H1 (cell line): Measurements from ENCODE around the gene C14orf132. TPM values are rescaled to one million over a fixed set of nuclear protein-coding genes. Genes with fewer than 3 reads are reported as not detected.

Experiments
- BRCA1 ChIP-seq: IDR thresholded peaks from 2 replicates; pipeline ENCODE4 v1.6.1; 2012; ENCODE audit warnings: low read depth, low read length, improper control_type of control experiment
- CHD7 ChIP-seq: fragments of 300-600 bp; sonication (generic); IDR thresholded peaks from 2 replicates; pipeline ENCODE4 v1.7.1; 2012; ENCODE audit warnings: low read length, moderate library complexity, mild to moderate bottlenecking, inconsistent platforms; ENCODE audit not compliant: insufficient replicate concordance
- CTCF ChIP-seq, 3 experiments: IDR thresholded peaks; 1 replicate in 2 of 3; 2 replicates in 1 of 3; pipeline versions ENCODE4 v1.5.1 to v1.6.1; 2011; ENCODE audit warnings: low read length in 3 of 3, mild to moderate bottlenecking in 3 of 3, inconsistent platforms in 2 of 3, low read depth in 1 of 3, moderate library complexity in 1 of 3; ENCODE audit not compliant: insufficient read depth in 1 of 3; ENCODE audit errors: control extremely low read depth in 1 of 3
- KDM1A ChIP-seq: fragments of 200-600, 300-600 bp; sonication (generic); IDR thresholded peaks from 2 replicates; pipeline ENCODE4 v1.7.1; 2016; ENCODE audit warnings: mild to moderate bottlenecking, low read length, borderline replicate concordance
- NANOG ChIP-seq: IDR thresholded peaks from 2 replicates; pipeline ENCODE4 v1.6.1; 2011; ENCODE audit warnings: low read length, low read depth, mild to moderate bottlenecking, inconsistent platforms; ENCODE audit not compliant: insufficient read depth, poor library complexity, severe bottlenecking
- SAP30 ChIP-seq: fragments of 300-600 bp; sonication (generic); IDR thresholded peaks from 2 replicates; pipeline ENCODE4 v1.7.1; 2012; ENCODE audit warnings: low read length, moderate library complexity, mild to moderate bottlenecking, inconsistent platforms; ENCODE audit not compliant: insufficient read depth, insufficient replicate concordance
- SP4 ChIP-seq: IDR thresholded peaks from 2 replicates; pipeline ENCODE4 v1.6.1; 2012; ENCODE audit warnings: low read length, inconsistent platforms
- polyA plus RNA-seq, 7 experiments: library from polyadenylated mRNA; depleted of rRNA in 3 of 7; stranded (reverse) in 5 of 7; unstranded in 2 of 7; fragments of >200 nt in 5 of 7; fragments of 200-250 nt in 2 of 7; gene quantifications; 1 replicate in 5 of 7; 2 replicates in 1 of 7; 4 replicates in 1 of 7; pipeline versions ENCODE4 v1.2.1 to v1.2.3, GENCODE V29; 2011 to 2013; ENCODE audit warnings: missing spikeins in 2 of 7, mixed read lengths in 2 of 7
- total RNA-seq: library from RNA; stranded (reverse); fragmentation: NEBNext Ultra II Directional; extraction: Animal tissue kit (Norgen Biotek cat#: 25700); gene quantifications from 2 replicates; pipeline ENCODE4 v1.2.1, GENCODE V29; 2021

Gene C14orf132
- total and polyA plus RNA-seq, 2 of the 8 experiments (the other 6 are each of a cell fraction or from before 2014, with no cell fraction given), result 11.7 to 32.5 TPM

DNA sequence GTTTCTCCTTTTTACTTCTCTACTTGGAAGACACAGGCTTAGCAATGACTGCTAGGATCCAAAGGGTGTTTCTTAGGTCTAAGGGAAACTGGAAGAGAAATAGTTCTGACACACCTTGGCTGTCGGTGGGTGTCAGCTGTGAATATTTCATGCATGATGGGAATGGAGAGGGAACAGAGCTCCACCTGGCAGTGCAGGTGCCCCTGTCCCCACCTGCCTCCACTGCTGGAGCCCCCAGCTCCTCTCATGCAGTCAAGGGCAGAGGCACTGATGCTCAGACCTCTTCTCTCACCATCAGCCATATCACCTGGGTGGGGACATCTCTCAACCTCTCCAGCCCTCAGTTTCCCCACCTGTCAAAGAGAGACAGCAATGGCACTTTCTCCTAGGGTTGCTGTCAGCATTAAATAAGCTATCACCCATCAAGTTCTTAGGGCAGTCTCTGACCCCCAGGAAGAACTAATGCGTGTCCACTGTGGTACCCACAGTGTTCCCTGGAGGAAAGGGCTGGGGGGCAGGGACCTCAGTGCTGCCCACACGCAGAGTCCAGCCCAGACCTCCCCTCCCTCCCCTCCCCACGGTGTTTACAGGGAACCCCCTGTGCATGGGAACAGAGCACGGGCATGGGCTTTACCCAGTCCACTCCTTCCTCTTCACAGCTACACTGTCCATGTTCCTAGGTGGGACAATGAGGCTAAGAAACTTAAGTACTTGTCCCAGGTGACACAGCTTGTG, 69.1 kb downstream of the C14orf132 start (continued):
- TF ChIP-seq CHD7 (no peak), BRCA1 (no peak), SP4 (no peak), NANOG (no peak), CTCF (IDR thresholded peaks at IDR 0.05; ENCODE audit: control extremely low read depth in 1 of 3, insufficient read depth in 1 of 3, low read depth in 1 of 3, low read length in 3 of 3) (no peak), SAP30 (no peak), KDM1A (no peak)
